Right renal cortex interstitium (tissue), 3 donors: ENCODE measurements around the gene ATP6V0E1. TPM values are rescaled to one million over a fixed set of nuclear protein-coding genes. Genes with fewer than 3 reads are reported as not detected.
"Not testable (repeated sequence)": the region's sequence is repeated elsewhere in the genome, so short reads cannot be mapped to it uniquely, and the experiment has no call there.

Source experiments
- DNase-seq, 3 donors: peaks; one replicate each; pipeline ENCODE4 v3.0.0-alpha.2; 2013; ENCODE audit warnings: low read depth in 3 of 3, low spot score in 2 of 3
- polyA plus RNA-seq, 3 donors: library from polyadenylated mRNA; unstranded; fragments of 120-200 nt; gene quantifications; one replicate each; pipeline ENCODE4 v1.2.1, GENCODE V29; 2013; ENCODE audit not compliant: insufficient read length in 3 of 3

ATP6V0E1 gene
- polyA plus RNA-seq, 3 donors = 275 to 302 (median 285) TPM

GRCh38 chr5:173069671-173070070 lies 86.1 kb downstream of the ATP6V0E1 start:
- no peak for DNase-seq

DNA sequence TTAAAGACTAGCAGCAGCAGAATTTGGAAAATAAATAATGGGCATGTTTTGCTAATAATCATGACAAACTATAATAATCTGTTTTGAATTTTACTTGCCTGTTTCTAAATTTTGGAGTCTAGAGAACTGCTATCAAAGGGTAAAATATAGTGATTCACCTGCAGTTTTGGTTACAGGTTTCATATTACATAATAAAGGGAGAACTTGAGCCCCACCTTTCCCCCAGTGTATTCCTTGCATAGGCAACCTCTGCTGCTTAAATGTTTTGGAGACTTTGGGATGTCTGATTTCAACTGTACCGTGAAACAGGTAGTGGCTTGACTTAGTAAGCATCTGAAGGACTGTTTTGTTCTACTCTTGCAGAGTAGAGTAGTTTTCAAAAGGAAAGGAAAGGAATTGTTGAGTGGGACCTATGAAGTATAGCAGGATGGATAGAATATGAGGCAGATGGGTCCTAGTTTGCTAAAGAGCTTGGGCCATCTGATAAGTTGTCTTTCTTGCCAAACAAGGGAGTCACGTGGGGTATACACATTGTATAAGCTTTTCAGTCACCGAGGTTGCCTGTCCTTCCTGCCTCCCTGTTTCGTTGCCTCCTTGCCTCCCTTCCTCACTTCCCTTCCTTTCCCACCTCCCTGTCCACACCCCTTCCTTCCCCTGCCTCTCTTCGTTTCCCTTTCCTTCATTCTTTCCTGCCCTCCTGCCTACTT lies 91.7 kb downstream of the ATP6V0E1 start:
- DNase-seq = no peak

DNA sequence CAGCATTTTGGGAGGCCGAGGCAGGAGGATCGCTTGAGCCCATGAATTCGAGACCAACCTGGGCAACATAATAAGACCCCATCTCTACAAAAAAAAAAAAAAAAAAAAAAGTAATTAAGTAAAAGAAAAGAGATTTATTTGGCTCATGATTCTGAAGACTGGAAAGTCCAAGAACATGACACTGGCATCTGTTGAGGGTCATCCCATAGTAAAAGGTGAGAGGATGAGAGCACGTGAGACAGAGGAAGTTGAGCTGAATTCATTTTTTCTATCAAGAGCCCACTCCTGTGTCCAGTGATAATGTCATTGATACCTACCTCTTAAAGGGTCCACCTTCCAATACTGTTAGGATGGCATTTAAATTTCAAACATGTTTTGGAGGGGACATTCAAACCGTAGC lies 92.4 kb downstream of the ATP6V0E1 start:
- DNase-seq = no peak

- DNase-seq = not testable (repeated sequence)
Observed at GRCh38 chr5:173076471-173076870, 92.9 kb downstream of the ATP6V0E1 start.

DNA sequence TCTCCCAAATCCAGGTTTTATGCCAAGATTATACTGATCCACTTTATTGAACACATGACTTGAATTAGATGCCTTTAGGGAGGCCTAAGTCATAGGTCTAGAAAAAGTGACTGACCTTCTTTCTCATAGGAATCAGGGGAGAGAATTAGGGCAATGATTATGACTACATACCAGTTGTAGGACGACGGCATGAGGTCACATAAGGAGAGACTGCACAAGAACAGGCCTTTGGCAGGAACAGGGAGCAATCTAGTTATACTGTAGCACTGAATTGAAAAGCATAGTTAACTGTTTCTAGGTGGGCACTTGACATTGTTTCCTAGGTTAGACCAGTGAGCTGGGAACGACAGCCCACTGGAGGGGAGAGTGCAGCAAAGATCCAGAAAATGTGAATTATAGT lies 95.3 kb downstream of the ATP6V0E1 start:
- DNase-seq = no peak

Other genes with a start within 250 kb of the ATP6V0E1 start
- gene DUSP1, start 212.6 kb upstream of the ATP6V0E1 start, polyA plus RNA-seq = 100 to 1,000 TPM in 1 of 3 donors, 10 to 100 TPM in 2; 65.5 to 130 (median 88.2) TPM
- gene ERGIC1, start 149.5 kb upstream of the ATP6V0E1 start, polyA plus RNA-seq = 100 to 1,000 TPM; 117 to 124 (median 118) TPM
- 10 to 100 TPM; 64.9 to 73.0 (median 72.7) TPM for gene RPL26L1, start 24.3 kb upstream of the ATP6V0E1 start, polyA plus RNA-seq
- gene CREBRF, start 72.6 kb downstream of the ATP6V0E1 start, polyA plus RNA-seq = 10 to 100 TPM; 21.5 to 25.2 (median 24.6) TPM
- 10 to 100 TPM; 14.5 to 18.6 (median 16.8) TPM for gene BNIP1, start 160.8 kb downstream of the ATP6V0E1 start, polyA plus RNA-seq